PC-3 (cell line): ENCODE data around the gene ANP32E. TPM values are rescaled to one million over a fixed set of nuclear protein-coding genes. Genes with fewer than 3 reads are reported as not detected.

Experiments
- ATAC-seq: fragments of 200-7000 bp; cut with Tn5 transposase; 2 replicates; pipeline ENCODE4 v1.9.1; 2020; ENCODE audit warnings: mild to moderate bottlenecking, moderate library complexity
- BruUV-seq: library from RNA; stranded (reverse); fragments of 400-500 nt; replicated peaks from 2 replicates; lab custom pipeline; 2021; lab: Mats Ljungman, UMichigan
- CTCF ChIA-PET: fragments of 300-600 bp; sonication (Branson Sonifier 250); formaldehyde crosslinking; loops from one replicate; lab custom pipeline; 2022; ENCODE audit warnings: antibody characterized with exemption; lab: Charles Lee
- POLR2A ChIA-PET: fragments of 300-600 bp; sonication (Branson Sonifier 250); formaldehyde crosslinking; loops from one replicate; lab custom pipeline; 2022; ENCODE audit warnings: antibody characterized with exemption; ENCODE audit not compliant: unreplicated experiment; lab: Charles Lee
- DNase-seq: peaks from one replicate; pipeline ENCODE4 v3.0.0-alpha.2; 2015
- H2AFZ ChIP-seq: fragments of 300-600 bp; sonication (generic); 2 replicates; pipeline ENCODE4 v1.6.0; 2016; ENCODE audit warnings: antibody characterized with exemption, low read length
- H3F3A ChIP-seq: fragments of 300-600 bp; sonication (generic); one replicate; pipeline ENCODE4 v1.6.0; 2017; ENCODE audit warnings: antibody characterized with exemption, low read length, control low read depth, mild to moderate bottlenecking; ENCODE audit not compliant: unreplicated experiment
- H3K27ac ChIP-seq: fragments of 300-600 bp; sonication (generic); 2 replicates; pipeline ENCODE4 v1.5.1; 2016; ENCODE audit warnings: mild to moderate bottlenecking, low read length
- H3K27me3 ChIP-seq: fragments of 300-600 bp; sonication (generic); 2 replicates; pipeline ENCODE4 v1.6.1; 2016; ENCODE audit warnings: low read length, mixed read lengths
- H3K36me3 ChIP-seq: fragments of 300-600 bp; sonication (generic); 2 replicates; pipeline ENCODE4 v1.6.1; 2016; ENCODE audit warnings: low read depth, mixed run types, low read length, mixed read lengths
- H3K4me1 ChIP-seq: fragments of 300-600 bp; sonication (generic); 2 replicates; pipeline ENCODE4 v1.5.1; 2016; ENCODE audit warnings: low read length; ENCODE audit not compliant: insufficient read depth
- H3K4me2 ChIP-seq: fragments of 300-600 bp; sonication (generic); 2 replicates; pipeline ENCODE4 v1.6.0; 2016; ENCODE audit warnings: low read length
- H3K4me3 ChIP-seq: fragments of 300-600 bp; sonication (generic); 2 replicates; pipeline ENCODE4 v1.5.1; 2016; ENCODE audit warnings: mild to moderate bottlenecking, low read length, mixed read lengths
- H3K79me2 ChIP-seq: fragments of 300-600 bp; sonication (generic); 2 replicates; pipeline ENCODE4 v1.6.1; 2017; ENCODE audit warnings: low read length, mixed read lengths
- H3K9ac ChIP-seq: fragments of 300-600 bp; sonication (generic); 2 replicates; pipeline ENCODE4 v1.6.0; 2016; ENCODE audit warnings: mild to moderate bottlenecking, low read length
- H3K9me2 ChIP-seq: fragments of 300-600 bp; sonication (generic); replicated peaks from 2 replicates; pipeline ENCODE4 v1.6.1; 2016; ENCODE audit warnings: mixed run types, low read length, mixed read lengths
- H3K9me3 ChIP-seq: fragments of 300-600 bp; sonication (generic); 2 replicates; pipeline ENCODE4 v1.6.1; 2016; ENCODE audit warnings: low read length, mixed read lengths
- H4K20me1 ChIP-seq: fragments of 300-600 bp; sonication (generic); 2 replicates; pipeline ENCODE4 v1.6.1; 2016; ENCODE audit warnings: low read length, mixed read lengths
- CTCF ChIP-seq: fragments of 300-600 bp; sonication (generic); conservative IDR thresholded peaks from 2 replicates; pipeline ENCODE4 v1.5.1; 2017; ENCODE audit warnings: antibody characterized with exemption, low read depth, mild to moderate bottlenecking, low read length
- EZH2 ChIP-seq: fragments of 300-600 bp; sonication (generic); IDR thresholded peaks from one replicate; pipeline ENCODE4 v1.6.1; 2017; ENCODE audit warnings: antibody characterized with exemption, mild to moderate bottlenecking, low read length; ENCODE audit not compliant: unreplicated experiment
- EZH2phosphoT487 ChIP-seq: fragments of 300-600 bp; sonication (generic); IDR thresholded peaks from 2 replicates; pipeline ENCODE4 v1.6.1; 2018; ENCODE audit warnings: mild to moderate bottlenecking, antibody characterized with exemption, low read length, borderline replicate concordance
- intact Hi-C: fragments of 100-400 bp; cut with micrococcal nuclease; formaldehyde crosslinking; loops from 2 replicates; pipeline ENCODE4 v1.9.0; 2023
- total RNA-seq: library from RNA; depleted of rRNA; stranded (reverse); fragments of >200 nt; gene quantifications from 2 replicates; pipeline ENCODE4 v1.2.3, GENCODE V29; 2014

Gene ANP32E
- total RNA-seq, 1 experiment from 2014 or later = 42.0 TPM

DNA sequence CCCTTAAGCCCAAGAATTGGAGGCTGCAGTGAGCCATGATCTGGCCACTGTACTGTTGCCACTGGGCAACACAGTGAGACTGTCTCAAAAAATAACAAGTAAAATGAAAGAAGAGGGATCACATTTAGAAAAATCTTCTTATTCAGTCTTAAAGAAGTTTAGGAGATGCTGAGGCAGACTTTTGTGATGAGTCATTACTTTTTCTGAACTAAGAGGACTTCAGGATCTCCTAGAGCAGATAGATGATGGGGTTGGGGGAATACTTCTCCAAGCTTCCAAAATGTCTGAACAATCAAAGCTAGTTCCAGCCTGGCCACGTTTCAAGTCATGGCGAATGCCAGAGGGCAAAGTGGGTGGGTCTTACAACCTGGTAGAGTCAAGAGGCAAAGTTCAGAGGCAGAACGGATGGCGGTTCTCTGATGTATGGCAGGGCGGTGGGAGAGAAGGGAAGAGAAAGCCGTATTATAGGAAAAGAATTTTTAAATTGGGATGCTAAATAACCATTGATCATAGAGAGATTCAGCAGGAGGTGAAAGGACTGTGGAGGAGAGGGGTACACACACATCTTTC, 44.3 kb upstream of the ANP32E start:
- CTCF ChIA-PET = interaction anchor here (3.6 kb wide), 1 partner anchor 25 kb away, joined by 28 read pairs; no protein-coding TSS in a partner anchor
- Histone ChIP-seq H3K9me3 (no peaks in the 10 kb centered on the region), H3K4me2 (peak overlapping the region; percentile 91), H3K27ac (no peak overlapping the region), H3K4me3 (no peak overlapping the region), H3K4me1 (peaks cover 19% of the 10 kb centered on the region), H3K79me2 (peaks cover 18% of the 10 kb centered on the region), H3K9ac (no peak overlapping the region), H3F3A (no peaks in the 10 kb centered on the region), H3K27me3 (no peaks in the 10 kb centered on the region), H2AFZ (no peak overlapping the region), H4K20me1 (no peaks in the 10 kb centered on the region), H3K36me3 (no peaks in the 10 kb centered on the region; the same call in 1 of the 2 replicates), H3K9me2 (no peaks in the 10 kb centered on the region)
- DNase-seq (no peak), ATAC-seq (no peak)
- POLR2A ChIA-PET = no interaction called here
- intact Hi-C loops = no loop called here
- TF ChIP-seq CTCF (no peak), EZH2 (no peak), EZH2phosphoT487 (no peak)
- no TSS peak for BruUV-seq

GRCh38 chr1:150273311-150273710, 37.4 kb upstream of the ANP32E start:
- ChIA-PET CTCF (interaction anchor here (1.0 kb wide), 1 partner anchor 9 kb away, joined by 6 read pairs; the partner anchor contains the start of gene CIART), POLR2A (interaction anchor here (0.6 kb wide), 1 partner anchor 662 kb away, joined by 5 read pairs; no protein-coding TSS in a partner anchor)
- no peaks in the 10 kb centered on the region for H3F3A ChIP-seq
- no peaks in the 10 kb centered on the region for H3K36me3 ChIP-seq
- H2AFZ ChIP-seq = no peak overlapping the region
- ATAC-seq (no peak), DNase-seq (no peak)
- BruUV-seq = no TSS peak
- H3K4me3 ChIP-seq = no peak overlapping the region
- TF ChIP-seq EZH2phosphoT487 = no peak
- no peak for TF ChIP-seq CTCF
- no peak for TF ChIP-seq EZH2
- no peak overlapping the region for H3K27ac ChIP-seq
- H3K4me1 ChIP-seq = peaks cover 5% of the 10 kb centered on the region; the same call in 1 of the 2 replicates
- H3K79me2 ChIP-seq = peaks cover 9% of the 10 kb centered on the region
- no peaks in the 10 kb centered on the region for H3K9me3 ChIP-seq
- H3K4me2 ChIP-seq = no peak overlapping the region
- no peaks in the 10 kb centered on the region for H4K20me1 ChIP-seq
- H3K27me3 ChIP-seq = no peaks in the 10 kb centered on the region
- intact Hi-C loops = no loop called here
- H3K9ac ChIP-seq = no peak overlapping the region
- no peaks in the 10 kb centered on the region for H3K9me2 ChIP-seq

DNA sequence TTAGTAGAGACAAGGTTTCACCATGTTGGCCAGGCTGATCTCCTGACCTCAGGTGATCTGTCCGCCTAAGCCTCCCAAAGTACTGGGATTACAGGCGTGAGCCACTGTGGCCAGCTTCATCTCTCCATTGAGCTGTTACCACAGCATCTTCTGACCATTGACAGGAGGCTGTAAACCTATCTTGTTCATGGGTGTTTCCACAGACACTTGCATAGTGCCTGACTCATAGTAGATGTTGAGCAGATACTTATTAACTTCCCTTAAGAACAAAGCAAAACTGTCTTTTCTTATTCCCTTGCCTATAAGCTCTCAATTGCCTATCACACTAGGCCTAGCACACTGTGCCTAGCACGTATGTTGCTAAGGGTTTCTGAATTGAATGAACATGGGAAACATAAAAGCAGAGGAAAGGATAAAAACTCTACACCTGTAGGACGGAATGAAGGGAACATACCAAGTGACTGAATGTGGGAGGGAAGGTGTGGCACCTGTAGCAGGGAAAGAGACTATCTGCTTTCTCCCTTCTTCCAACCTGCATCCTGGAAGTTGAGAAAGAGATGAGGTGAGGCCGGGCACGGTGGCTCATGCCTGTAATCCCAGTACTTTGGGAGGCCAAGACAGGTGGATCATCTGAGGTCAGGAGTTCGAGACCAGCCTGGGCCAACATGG, 35.5 kb upstream of the ANP32E start:
- no peaks in the 10 kb centered on the region for H3K9me2 ChIP-seq
- H3F3A ChIP-seq = no peaks in the 10 kb centered on the region
- peaks cover 28% of the 10 kb centered on the region for H3K79me2 ChIP-seq
- peaks cover 14% of the 10 kb centered on the region for H3K4me1 ChIP-seq
- no peak for ATAC-seq
- H3K4me2 ChIP-seq = no peak overlapping the region
- no peaks in the 10 kb centered on the region for H4K20me1 ChIP-seq
- H3K9ac ChIP-seq = no peak overlapping the region
- BruUV-seq = no TSS peak
- H3K36me3 ChIP-seq = peaks cover 7% of the 10 kb centered on the region; the same call in 1 of the 2 replicates
- no peak for DNase-seq
- intact Hi-C loops = no loop called here
- H3K27me3 ChIP-seq = no peaks in the 10 kb centered on the region
- ChIA-PET POLR2A (no interaction called here), CTCF (no interaction called here)
- no peaks in the 10 kb centered on the region for H3K9me3 ChIP-seq
- TF ChIP-seq EZH2phosphoT487 (no peak), EZH2 (no peak), CTCF (no peak)
- H2AFZ ChIP-seq = no peak overlapping the region
- no peak overlapping the region for H3K4me3 ChIP-seq
- H3K27ac ChIP-seq = no peak overlapping the region
